ENCODE data around the gene WDR55.

GRCh38 chr5:140635291-140636257 lies 29.1 kb upstream of the WDR55 start:
- no peak for TF ChIP-seq CTCF (IDR thresholded peaks at IDR 0.05)
- no peak for TF ChIP-seq POLR2A (IDR thresholded peaks at IDR 0.05)
- TF ChIP-seq EP300 (IDR thresholded peaks at IDR 0.05), result no peak

Measured in tibial nerve (tissue), 4 donors.